ENCODE data around the gene MRGPRE. TPM values are rescaled to one million over a fixed set of nuclear protein-coding genes. Genes with fewer than 3 reads are reported as not detected.

Gene MRGPRE
- total RNA-seq, 1 donor from 2014 or later: not detected

DNA sequence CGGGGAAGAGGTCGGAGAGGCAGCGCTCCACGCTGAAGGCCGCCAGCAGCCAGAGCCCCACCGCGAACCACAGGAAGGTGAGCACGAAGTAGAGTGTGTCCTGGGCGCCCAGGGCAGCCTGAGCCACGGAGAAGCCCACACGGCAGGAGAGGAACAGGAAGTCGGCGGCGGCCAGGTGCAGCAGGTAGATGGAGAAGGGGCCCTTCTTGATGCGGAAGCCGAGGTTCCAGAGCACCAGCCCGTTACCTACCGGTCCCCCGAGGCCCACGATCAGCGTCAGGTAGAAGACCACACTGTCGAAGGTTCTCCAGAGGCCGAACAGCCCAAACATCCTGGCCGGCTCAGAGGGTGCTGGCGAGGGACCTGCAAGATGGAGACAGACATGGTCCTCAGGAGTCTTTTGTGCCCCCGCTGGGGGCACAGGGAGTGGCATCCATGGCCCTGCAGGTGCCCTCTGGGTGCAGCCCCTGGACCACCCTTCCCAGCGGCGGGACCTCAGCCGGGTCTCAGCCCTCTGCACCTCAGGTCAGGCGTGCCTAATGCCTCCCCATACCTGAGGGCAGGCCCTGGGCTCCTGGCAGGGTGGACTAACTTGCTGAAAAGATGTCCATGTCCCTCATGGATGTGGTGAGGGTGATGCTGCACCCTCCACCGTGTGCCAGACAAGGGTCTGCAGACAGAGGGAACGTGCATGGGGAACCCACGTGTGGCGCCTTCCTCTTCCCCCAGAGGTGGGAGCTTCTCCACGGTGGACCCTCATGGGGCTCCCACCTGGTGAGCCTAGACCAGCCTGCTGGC is 13.5 kb downstream of the MRGPRE start, which contains the start of gene MRGPRG:
Gene MRGPRG, minus strand, starts transcription at position 331 of the 798 bp plus-strand sequence. Its CDS starts 0 bp downstream, at position 331.
- no peak for ATAC-seq
- peak; percentile 48 for DNase-seq (ENCODE audit: low spot score)
- intact Hi-C loops (cut with DNase I): loop anchor here (10.0 kb wide), 1 partner anchor 254 kb away; no protein-coding TSS in a partner anchor

- intact Hi-C loops (cut with DNase I): loop anchor here (2.0 to 10.0 kb wide), 2 partner anchors 181 to 253 kb away; no protein-coding TSS in a partner anchor
- ATAC-seq (peak; percentile 3), DNase-seq (ENCODE audit: low spot score) (peak; percentile 62)
Observed at GRCh38 chr11:3217818-3218482, 14.3 kb downstream of the MRGPRE start.

- ATAC-seq (no peak), DNase-seq (ENCODE audit: low spot score) (no peak)
- intact Hi-C loops (cut with DNase I): loop anchor here (2.0 to 10.0 kb wide), 2 partner anchors 179 to 251 kb away; no protein-coding TSS in a partner anchor
Observed at GRCh38 chr11:3216027-3216525, 16.1 kb downstream of the MRGPRE start.

DNA sequence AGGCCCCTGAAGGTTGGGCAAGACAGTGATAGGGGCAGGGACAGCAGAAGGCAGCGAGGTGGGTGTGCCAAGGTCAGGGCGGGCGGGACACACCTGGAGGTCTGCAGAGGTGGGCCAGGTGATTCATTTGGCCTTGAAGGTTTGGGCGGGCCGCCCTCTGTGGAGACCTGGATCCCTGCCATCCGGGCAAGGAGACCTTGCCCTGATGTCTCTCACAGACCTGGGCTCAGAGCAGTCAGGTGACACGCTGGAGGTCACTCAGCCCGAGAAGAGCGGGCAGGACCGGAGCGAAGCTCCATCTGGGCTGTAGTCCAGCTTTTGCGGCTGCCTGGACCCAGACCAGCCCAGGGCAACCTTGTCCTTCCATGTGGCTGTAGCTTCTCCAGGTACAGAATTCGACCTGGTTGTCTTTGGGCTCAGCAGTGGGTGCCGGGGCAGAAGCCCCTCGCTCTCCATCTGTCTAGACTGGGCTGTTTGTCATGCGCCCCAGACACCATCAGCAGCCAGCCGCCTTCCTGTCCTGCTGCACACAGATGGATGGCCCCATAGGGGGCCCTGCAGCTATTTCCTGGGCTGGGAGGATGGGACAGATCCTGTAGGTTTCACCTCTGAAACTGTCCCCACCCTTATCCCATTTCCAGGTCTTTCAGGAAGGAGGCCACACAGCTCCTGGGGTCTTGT is 16.7 kb downstream of the MRGPRE start:
- intact Hi-C loops (cut with DNase I): loop anchor here (2.0 to 10.0 kb wide), 2 partner anchors 179 to 251 kb away; no protein-coding TSS in a partner anchor
- ATAC-seq (no peak), DNase-seq (ENCODE audit: low spot score) (peak; percentile 49)

DNA sequence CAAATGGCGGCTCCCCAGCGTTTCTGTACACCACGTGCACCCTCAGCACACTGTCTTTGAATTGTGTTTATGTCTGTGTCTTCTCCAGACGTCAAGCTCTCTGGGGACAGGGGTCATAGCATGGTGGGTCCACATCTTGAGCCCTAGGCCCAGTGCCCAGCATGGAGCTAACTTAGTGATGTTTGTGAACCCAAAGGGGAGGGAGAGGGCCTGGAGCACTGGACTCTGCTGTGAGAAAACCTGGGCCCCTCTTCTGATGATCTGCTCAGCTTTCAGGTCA is 17.9 kb downstream of the MRGPRE start:
- peak; percentile 22 for DNase-seq (ENCODE audit: low spot score)
- ATAC-seq: no peak
- intact Hi-C loops (cut with DNase I): loop anchor here (10.0 kb wide), 1 partner anchor 250 kb away; no protein-coding TSS in a partner anchor

GRCh38 chr11:3213659-3214419 is 18.4 kb downstream of the MRGPRE start:
- intact Hi-C loops (cut with DNase I): loop anchor here (10.0 kb wide), 1 partner anchor 249 kb away; no protein-coding TSS in a partner anchor
- ATAC-seq: no peak
- DNase-seq (ENCODE audit: low spot score): no peak

DNA sequence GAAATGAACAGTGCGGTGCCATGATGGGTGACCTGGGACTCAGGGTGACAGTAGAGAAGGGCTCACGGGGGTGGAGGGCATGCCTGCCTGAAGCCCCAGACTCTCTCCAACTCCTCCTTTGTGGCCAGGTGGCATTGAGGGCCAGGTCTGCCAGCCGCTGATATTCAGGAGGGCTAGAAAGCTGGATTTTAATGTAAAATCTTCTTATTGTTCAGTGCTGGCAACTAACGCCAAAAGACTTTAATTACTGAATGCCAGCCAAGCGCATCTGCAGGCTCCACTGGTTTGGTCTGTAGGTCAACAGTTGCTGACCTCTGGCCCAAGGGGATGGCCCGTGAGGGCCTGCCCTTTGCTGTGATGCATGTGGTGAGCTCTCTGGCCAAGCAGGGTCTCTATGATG is 23.9 kb downstream of the MRGPRE start:
- intact Hi-C loops (cut with DNase I): no loop called here
- DNase-seq (ENCODE audit: low spot score) (no peak), ATAC-seq (no peak)

DNA sequence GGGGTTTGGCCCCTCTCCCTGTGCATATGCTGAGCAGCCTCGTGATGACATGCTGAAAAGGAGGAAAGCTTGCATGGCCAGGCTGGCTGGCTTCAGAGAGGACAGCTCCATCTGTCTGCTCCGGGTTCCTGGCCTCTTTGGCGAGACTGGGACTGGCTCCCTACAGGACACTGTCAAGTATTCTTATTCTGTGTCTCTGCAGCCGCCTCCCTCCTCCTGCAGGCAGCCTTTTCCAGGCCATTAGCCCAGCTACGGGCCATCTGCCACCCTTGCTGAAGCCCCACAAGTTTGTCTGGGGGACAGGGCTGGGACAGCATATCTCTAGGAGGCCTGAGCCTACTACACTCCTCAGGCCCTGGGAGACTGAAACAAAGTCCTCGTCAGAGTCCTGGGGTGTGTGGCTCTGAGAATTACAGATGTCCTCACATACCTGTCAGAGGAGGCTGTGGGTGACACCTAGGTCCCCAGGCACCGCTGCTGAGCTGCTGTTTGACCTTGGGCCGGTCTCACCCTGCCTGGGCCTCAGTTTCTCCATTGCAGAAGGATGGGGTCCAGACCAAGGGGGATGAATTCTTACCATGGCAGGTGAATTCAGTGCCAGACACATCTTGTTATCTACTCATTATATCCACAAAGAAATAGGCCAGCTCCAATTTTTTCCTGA is 24.6 kb downstream of the MRGPRE start:
- no peak for DNase-seq (ENCODE audit: low spot score)
- intact Hi-C loops (cut with DNase I): no loop called here
- ATAC-seq: no peak

DNA sequence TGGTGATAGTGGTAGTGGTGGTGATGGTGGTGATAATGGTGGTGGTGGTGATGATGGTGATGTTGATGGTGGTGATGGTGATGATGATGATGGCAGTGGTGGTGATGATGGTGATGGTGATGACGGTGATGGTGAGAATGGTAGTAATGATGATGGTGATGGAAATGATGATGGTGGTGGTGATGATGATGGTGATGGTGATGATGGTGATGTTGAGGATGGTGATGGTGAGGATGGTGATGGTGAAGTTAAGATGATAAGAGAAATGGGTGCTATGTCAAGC is 25.4 kb downstream of the MRGPRE start:
- intact Hi-C loops (cut with DNase I): no loop called here
- DNase-seq (ENCODE audit: low spot score): no peak
- ATAC-seq: no peak

DNA sequence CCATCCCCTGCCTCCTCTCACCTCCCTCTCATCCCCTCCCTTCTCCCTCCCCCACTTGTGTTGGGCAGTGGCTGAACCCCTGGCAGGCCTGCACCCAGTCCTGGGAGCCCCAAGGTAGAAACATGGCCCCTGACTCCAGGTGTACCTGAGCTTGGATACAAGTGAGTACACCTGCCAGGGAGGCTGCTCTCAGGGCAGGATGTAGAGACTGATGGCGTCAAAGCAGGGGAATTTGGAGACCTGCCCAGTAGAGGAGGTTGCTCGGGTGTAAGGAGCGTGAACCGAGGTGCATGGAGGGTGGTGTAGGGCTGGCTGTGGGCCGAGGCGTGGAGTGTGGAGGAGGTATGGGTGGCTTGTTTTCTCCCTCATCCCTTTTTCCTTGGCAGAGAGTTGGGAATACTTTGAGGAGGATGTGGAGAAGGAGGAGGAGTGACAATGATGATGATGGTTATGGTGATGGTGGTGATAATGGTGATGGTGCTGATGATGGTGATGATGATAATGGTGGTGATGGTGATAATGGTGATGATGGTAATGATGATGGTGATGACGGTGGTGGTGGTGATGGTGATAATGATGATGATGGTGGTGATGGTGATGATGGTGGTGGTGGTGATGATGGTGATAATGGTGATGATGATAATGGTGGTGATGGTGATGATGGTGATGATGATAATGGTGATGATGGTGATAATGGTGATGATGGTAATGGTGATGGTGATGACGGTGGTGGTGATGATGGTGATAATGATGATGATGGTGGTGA is 25.9 kb downstream of the MRGPRE start:
- no peak for DNase-seq (ENCODE audit: low spot score)
- ATAC-seq: no peak
- intact Hi-C loops (cut with DNase I): no loop called here

GRCh38 chr11:3205261-3206155 is 26.7 kb downstream of the MRGPRE start:
- intact Hi-C loops (cut with DNase I): no loop called here
- no peak for DNase-seq (ENCODE audit: low spot score)
- no peak for ATAC-seq

GRCh38 chr11:3204141-3205015 is 27.8 kb downstream of the MRGPRE start:
- DNase-seq (ENCODE audit: low spot score) (no peak), ATAC-seq (peak; percentile 19)
- intact Hi-C loops (cut with DNase I): no loop called here

DNA sequence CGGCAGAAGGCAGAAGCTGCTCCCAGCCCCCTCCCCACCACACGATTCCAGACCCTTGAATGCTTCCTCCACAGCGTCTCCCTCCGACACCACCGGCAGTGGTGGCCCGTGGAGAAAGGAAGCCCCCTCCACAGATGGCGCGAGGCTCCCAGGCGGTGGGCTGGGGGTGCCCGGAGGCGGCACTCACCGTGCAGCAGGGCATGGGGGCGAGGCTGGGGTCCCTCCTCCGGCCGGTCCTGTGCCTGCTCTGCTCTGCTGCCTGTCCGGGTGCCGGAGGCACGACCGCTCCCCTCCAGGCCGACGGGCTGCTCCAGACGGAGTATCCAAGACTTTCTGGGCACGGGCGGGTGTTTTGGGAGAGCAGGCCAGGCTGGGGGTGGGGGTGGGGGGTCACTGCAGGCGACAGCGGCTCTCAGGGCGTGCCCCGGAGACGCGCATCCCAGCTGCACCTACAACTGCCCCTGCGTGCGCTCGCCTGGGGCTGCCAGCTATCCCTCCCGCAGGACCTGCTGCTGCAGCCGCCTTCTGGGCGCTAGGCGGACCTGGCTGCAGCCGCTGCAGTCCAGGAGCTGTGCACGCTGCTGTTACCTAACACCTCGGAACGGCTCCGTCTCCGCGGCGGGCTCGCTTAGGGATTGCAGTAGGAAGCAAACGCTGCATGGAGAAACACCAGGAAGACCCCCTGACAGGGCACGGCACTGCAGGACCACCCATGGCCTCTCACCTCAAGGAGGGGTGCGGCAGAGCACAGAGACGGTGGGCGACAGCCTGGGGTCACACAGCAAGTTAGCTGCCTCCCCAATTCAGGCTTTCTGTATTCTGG is 28.8 kb downstream of the MRGPRE start:
- no peak for ATAC-seq
- DNase-seq (ENCODE audit: low spot score): no peak

GRCh38 chr11:3202759-3203158 is 29.5 kb downstream of the MRGPRE start:
- intact Hi-C loops (cut with DNase I): no loop called here
- DNase-seq (ENCODE audit: low spot score) (no peak), ATAC-seq (no peak)

More for the DNA sequence above, 28.8 kb downstream of the MRGPRE start:
- intact Hi-C loops (cut with DNase I): no loop called here

GRCh38 chr11:3202305-3202704 is 29.9 kb downstream of the MRGPRE start:
- intact Hi-C loops (cut with DNase I): no loop called here
- no peak for ATAC-seq
- DNase-seq (ENCODE audit: low spot score): no peak

Measured in sciatic nerve (tissue), 2 donors.